Omental fat pad (tissue), 4 donors: Measurements from ENCODE around the gene DPP9. TPM values are rescaled to one million over a fixed set of nuclear protein-coding genes. Genes with fewer than 3 reads are reported as not detected.

Source experiments
- ATAC-seq: fragments of 150-250 bp; one replicate; pipeline ENCODE4 v1.9.1; 2016; ENCODE audit warnings: mild to moderate bottlenecking, moderate library complexity; ENCODE audit not compliant: low FRiP score
- DNase-seq: peaks from one replicate; pipeline ENCODE4 v3.0.0-alpha.2; 2019; ENCODE audit warnings: low spot score
- total RNA-seq, 4 donors: library from RNA; depleted of rRNA; stranded (reverse); fragments of >200 nt; gene quantifications; one replicate each; pipeline ENCODE4 v1.1.0, GENCODE V29; 2016
- TF ChIP-seq, protein P1 (sequence below), 3 donors: fragments of 450-650 bp; IDR thresholded peaks; one replicate each; pipeline ENCODE4 v1.5.1; 2016 to 2017; ENCODE audit warnings: antibody characterized with exemption in 3 of 3, mild to moderate bottlenecking in 3 of 3, moderate library complexity in 2 of 3

The DPP9 gene
- total RNA-seq, 4 donors from 2014 or later: 25.3 to 42.9 (median 41.0) TPM

DNA sequence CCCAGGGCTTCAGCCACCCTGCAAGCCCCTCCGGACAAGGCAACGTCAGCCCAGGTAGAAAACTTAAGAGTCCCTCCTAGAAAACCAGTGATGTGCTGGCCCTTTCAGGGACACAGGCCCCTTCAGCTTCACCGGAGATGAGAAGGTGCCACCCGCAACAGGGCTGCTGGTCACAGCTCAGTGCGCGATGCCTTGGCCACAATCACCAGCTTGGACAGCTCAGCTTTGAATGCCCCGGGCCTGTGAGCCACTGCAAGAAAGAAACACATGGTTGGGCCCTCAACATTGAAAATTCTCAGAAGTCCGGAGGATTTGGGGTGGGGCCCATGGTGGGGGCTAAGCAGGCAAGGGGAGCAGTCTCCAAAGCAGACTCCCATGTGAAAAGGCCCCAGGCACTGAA is 65.8 kb downstream of the DPP9 start:
- no peak for DNase-seq
- TF ChIP-seq, protein P1, sequence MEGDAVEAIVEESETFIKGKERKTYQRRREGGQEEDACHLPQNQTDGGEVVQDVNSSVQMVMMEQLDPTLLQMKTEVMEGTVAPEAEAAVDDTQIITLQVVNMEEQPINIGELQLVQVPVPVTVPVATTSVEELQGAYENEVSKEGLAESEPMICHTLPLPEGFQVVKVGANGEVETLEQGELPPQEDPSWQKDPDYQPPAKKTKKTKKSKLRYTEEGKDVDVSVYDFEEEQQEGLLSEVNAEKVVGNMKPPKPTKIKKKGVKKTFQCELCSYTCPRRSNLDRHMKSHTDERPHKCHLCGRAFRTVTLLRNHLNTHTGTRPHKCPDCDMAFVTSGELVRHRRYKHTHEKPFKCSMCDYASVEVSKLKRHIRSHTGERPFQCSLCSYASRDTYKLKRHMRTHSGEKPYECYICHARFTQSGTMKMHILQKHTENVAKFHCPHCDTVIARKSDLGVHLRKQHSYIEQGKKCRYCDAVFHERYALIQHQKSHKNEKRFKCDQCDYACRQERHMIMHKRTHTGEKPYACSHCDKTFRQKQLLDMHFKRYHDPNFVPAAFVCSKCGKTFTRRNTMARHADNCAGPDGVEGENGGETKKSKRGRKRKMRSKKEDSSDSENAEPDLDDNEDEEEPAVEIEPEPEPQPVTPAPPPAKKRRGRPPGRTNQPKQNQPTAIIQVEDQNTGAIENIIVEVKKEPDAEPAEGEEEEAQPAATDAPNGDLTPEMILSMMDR (IDR thresholded peaks at IDR 0.05): no peak
- no peak for ATAC-seq

DNA sequence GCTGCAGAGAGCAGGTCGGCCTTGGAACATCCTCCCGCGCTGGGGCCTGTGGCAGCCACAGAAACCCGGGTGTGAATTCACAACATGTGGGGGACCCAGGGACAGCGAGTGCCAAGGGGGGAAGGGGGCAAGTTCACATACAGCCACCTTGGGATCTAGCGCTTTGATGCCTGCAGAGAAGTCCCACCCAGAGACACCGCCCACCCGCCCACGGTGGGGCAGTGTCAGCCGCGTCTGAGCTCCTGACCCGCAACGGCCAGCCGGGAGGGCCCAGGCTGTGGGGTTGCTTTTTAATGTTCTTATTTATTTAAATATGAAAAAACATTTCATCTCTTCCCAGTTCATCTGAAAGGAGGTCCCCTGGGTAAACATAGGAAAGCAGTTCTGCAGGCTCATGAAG is 66.4 kb downstream of the DPP9 start:
- DNase-seq (no peak), ATAC-seq (no peak)
- TF ChIP-seq, protein P1 (IDR thresholded peaks at IDR 0.05): no peak

DNA sequence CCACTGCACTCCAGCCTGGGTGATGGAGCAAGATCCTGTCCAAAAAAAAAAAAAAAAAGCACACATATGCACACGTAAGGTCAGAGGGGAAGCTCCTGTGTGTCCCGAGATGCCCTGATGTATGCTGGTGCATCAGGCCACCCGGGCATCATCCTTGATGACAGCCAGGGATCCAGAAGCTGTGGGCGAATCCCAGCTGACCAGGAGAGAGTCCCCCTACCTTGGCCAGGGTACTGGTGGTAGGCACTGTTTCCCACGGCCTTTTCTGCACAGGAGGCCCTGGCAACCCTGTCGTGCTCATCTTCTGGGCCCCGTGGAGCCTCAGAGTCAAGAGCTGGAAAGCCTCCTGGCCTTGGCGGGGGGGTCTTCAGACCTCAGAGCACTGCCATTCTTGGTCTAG is 67.5 kb downstream of the DPP9 start:
- no peak for ATAC-seq
- TF ChIP-seq, protein P1 (IDR thresholded peaks at IDR 0.05): no peak
- no peak for DNase-seq

GRCh38 chr19:4654437-4655361 is 68.9 kb downstream of the DPP9 start:
- ATAC-seq (no peak), DNase-seq (no peak)
- TF ChIP-seq, protein P1 (IDR thresholded peaks at IDR 0.05): no peak

- no peak for DNase-seq
- ATAC-seq: no peak
- TF ChIP-seq, protein P1 (IDR thresholded peaks at IDR 0.05): no peak
Observed at GRCh38 chr19:4653793-4654436, 69.7 kb downstream of the DPP9 start.

- ATAC-seq: no peak
- TF ChIP-seq, protein P1 (IDR thresholded peaks at IDR 0.05): no peak
- DNase-seq: no peak
Observed at GRCh38 chr19:4652075-4652474, 71.6 kb downstream of the DPP9 start.
